ENCODE data around the gene AXIN1.
"Not testable (repeated sequence)": the region's sequence is repeated elsewhere in the genome, so short reads cannot be mapped to it uniquely, and the experiment has no call there.

Gene AXIN1

GRCh38 chr16:351804-352520 is 561 bp downstream of the AXIN1 start:
- DNase-seq (ENCODE audit: low read depth): no peak

- no peak for DNase-seq (ENCODE audit: low read depth)
Observed at GRCh38 chr16:350203-350602, 2.3 kb downstream of the AXIN1 start.

- no peak for DNase-seq (ENCODE audit: low read depth)
Observed at GRCh38 chr16:349211-349610, 3.3 kb downstream of the AXIN1 start.

- DNase-seq (ENCODE audit: low read depth): not testable (repeated sequence)
Observed at GRCh38 chr16:348495-348894, 4.0 kb downstream of the AXIN1 start.

GRCh38 chr16:347203-347602 is 5.3 kb downstream of the AXIN1 start:
- DNase-seq (ENCODE audit: low read depth): no peak

GRCh38 chr16:346587-346986 is 5.9 kb downstream of the AXIN1 start:
- no peak for DNase-seq (ENCODE audit: low read depth)

- no peak for DNase-seq (ENCODE audit: low read depth)
Observed at GRCh38 chr16:345772-346171, 6.8 kb downstream of the AXIN1 start.

- DNase-seq (ENCODE audit: low read depth): no peak
Observed at GRCh38 chr16:342455-343213, 9.9 kb downstream of the AXIN1 start.

GRCh38 chr16:341974-342336 is 10.6 kb downstream of the AXIN1 start:
- DNase-seq (ENCODE audit: low read depth): not testable (repeated sequence)

GRCh38 chr16:341095-341973 is 11.2 kb downstream of the AXIN1 start:
- DNase-seq (ENCODE audit: low read depth): not testable (repeated sequence)

- no peak for DNase-seq (ENCODE audit: low read depth)
Observed at GRCh38 chr16:340370-341091, 12.0 kb downstream of the AXIN1 start.

GRCh38 chr16:339680-340079 is 12.8 kb downstream of the AXIN1 start:
- DNase-seq (ENCODE audit: low read depth): no peak

GRCh38 chr16:337975-338575 is 14.4 kb downstream of the AXIN1 start:
- DNase-seq (ENCODE audit: low read depth): no peak

- DNase-seq (ENCODE audit: low read depth): no peak
Observed at GRCh38 chr16:337437-337836, 15.1 kb downstream of the AXIN1 start.

- DNase-seq (ENCODE audit: low read depth): no peak
Observed at GRCh38 chr16:336269-336668, 16.3 kb downstream of the AXIN1 start.

- DNase-seq (ENCODE audit: low read depth): not testable (repeated sequence)
Observed at GRCh38 chr16:334861-335632, 17.5 kb downstream of the AXIN1 start.

- not testable (repeated sequence) for DNase-seq (ENCODE audit: low read depth)
Observed at GRCh38 chr16:334164-334832, 18.2 kb downstream of the AXIN1 start.

GRCh38 chr16:333406-334094 is 19.0 kb downstream of the AXIN1 start:
- DNase-seq (ENCODE audit: low read depth): no peak

- DNase-seq (ENCODE audit: low read depth): not testable (repeated sequence)
Observed at GRCh38 chr16:331181-331814, 21.2 kb downstream of the AXIN1 start.

All from CMK (cell line).